Peyer's patch (tissue), 4 donors: ENCODE results near the gene ABHD6. TPM values are rescaled to one million over a fixed set of nuclear protein-coding genes. Genes with fewer than 3 reads are reported as not detected.
"Not testable (repeated sequence)": the region's sequence is repeated elsewhere in the genome, so short reads cannot be mapped to it uniquely, and the experiment has no call there.

Experiments
- DNase-seq, 3 donors: peaks; one replicate each; pipeline ENCODE4 v3.0.0-alpha.2; 2017 to 2019
- H3K27ac ChIP-seq, 4 donors: fragments of 200-600 bp; sonication (generic); one replicate each; pipeline ENCODE4 v1.5.1; 2016 to 2019
- H3K27me3 ChIP-seq, 2 donors: fragments of 200-600 bp; sonication (generic); one replicate each; pipeline ENCODE4 v1.5.1; 2019
- H3K36me3 ChIP-seq, 3 donors: fragments of 200-600 bp; sonication (generic); one replicate each; pipeline ENCODE4 v1.5.1; 2016 to 2019
- H3K4me1 ChIP-seq, 4 donors: fragments of 200-600 bp; sonication (generic); one replicate each; pipeline ENCODE4 v1.5.1; 2016 to 2019
- H3K4me3 ChIP-seq, 4 donors: fragments of 200-600 bp; sonication (generic); 1 replicate in 3 of 4; 2 replicates in 1 of 4; pipeline ENCODE4 v1.5.1; 2016 to 2019; ENCODE audit warnings: mild to moderate bottlenecking in 1 of 4
- H3K9me3 ChIP-seq, 4 donors: fragments of 200-600 bp; sonication (generic); one replicate each; pipeline ENCODE4 v1.5.1; 2016 to 2019; ENCODE audit warnings: mild to moderate bottlenecking in 1 of 4
- CTCF ChIP-seq, 6 experiments: fragments of 450-650 bp in 4 of 6; fragments of 200-600 bp in 2 of 6; sonication (generic) in 1 of 6; IDR thresholded peaks; one replicate each; pipeline ENCODE4 v1.5.1; 2017 to 2019; ENCODE audit warnings: antibody characterized with exemption in 6 of 6, mild to moderate bottlenecking in 3 of 6, moderate library complexity in 1 of 6
- POLR2A ChIP-seq, 2 donors: fragments of 450-650 bp; IDR thresholded peaks; one replicate each; pipeline ENCODE4 v1.5.1; 2017; ENCODE audit warnings: antibody characterized with exemption in 2 of 2, mild to moderate bottlenecking in 2 of 2, moderate library complexity in 2 of 2
- total RNA-seq, 4 donors: library from RNA; depleted of rRNA; stranded (reverse); fragments of >200 nt; gene quantifications; one replicate each; pipeline ENCODE4 v1.1.0, GENCODE V29; 2016

Gene ABHD6
- total RNA-seq, 4 donors from 2014 or later = 9.1 to 97.6 (median 55.7) TPM

GRCh38 chr3:58238830-58239229, 1.2 kb downstream of the ABHD6 start:
- Histone ChIP-seq H3K4me3 (peak overlapping the region; percentile 86 to 98 (median 90)), H3K27ac (peak overlapping the region in 1 of 4 donors; percentile 96)

GRCh38 chr3:58241306-58242044, 3.9 kb downstream of the ABHD6 start:
- Histone ChIP-seq H3K36me3 (no peaks in the 10 kb centered on the region), H3K4me3 (no peak overlapping the region), H3K27ac (peak overlapping the region in 1 of 4 donors; percentile 61), H3K27me3 (no peaks in the 10 kb centered on the region), H3K9me3 (no peaks in the 10 kb centered on the region), H3K4me1 (peaks cover 0 to 46% (median 4%) of the 10 kb centered on the region in 4 donors)
- TF ChIP-seq CTCF (IDR thresholded peaks at IDR 0.05) (no peak), POLR2A (IDR thresholded peaks at IDR 0.05) (no peak)
- DNase-seq = no peak

More at GRCh38 chr3:58238830-58239229, 1.2 kb downstream of the ABHD6 start:
- peaks cover 0 to 35% (median 4%) of the 10 kb centered on the region in 4 donors for H3K4me1 ChIP-seq
- DNase-seq = no peak
- H3K9me3 ChIP-seq = no peaks in the 10 kb centered on the region
- H3K27me3 ChIP-seq = no peaks in the 10 kb centered on the region
- H3K36me3 ChIP-seq = no peaks in the 10 kb centered on the region
- TF ChIP-seq POLR2A (IDR thresholded peaks at IDR 0.05) (no peak), CTCF (IDR thresholded peaks at IDR 0.05) (no peak)

GRCh38 chr3:58242340-58242739, 4.7 kb downstream of the ABHD6 start:
- H3K9me3 ChIP-seq = no peaks in the 10 kb centered on the region
- no peak for TF ChIP-seq POLR2A (IDR thresholded peaks at IDR 0.05)
- DNase-seq = no peak
- H3K4me3 ChIP-seq = no peak overlapping the region
- H3K36me3 ChIP-seq = no peaks in the 10 kb centered on the region
- no peaks in the 10 kb centered on the region for H3K27me3 ChIP-seq
- H3K4me1 ChIP-seq = peaks cover 0 to 42% (median 2%) of the 10 kb centered on the region in 4 donors
- H3K27ac ChIP-seq = peak overlapping the region in 1 of 4 donors; percentile 61

GRCh38 chr3:58242860-58243259, 5.3 kb downstream of the ABHD6 start:
- not testable (repeated sequence) for H3K27me3 ChIP-seq, H3K4me3 ChIP-seq, DNase-seq, H3K9me3 ChIP-seq, H3K36me3 ChIP-seq, H3K27ac ChIP-seq
- peaks cover 0 to 42% (median 2%) of the 10 kb centered on the region in 4 donors for H3K4me1 ChIP-seq

- TF ChIP-seq POLR2A (IDR thresholded peaks at IDR 0.05) (no peak), CTCF (IDR thresholded peaks at IDR 0.05) (no peak)
- no peaks in the 10 kb centered on the region for H3K9me3 ChIP-seq
- no peaks in the 10 kb centered on the region for H3K27me3 ChIP-seq
- no peak overlapping the region for H3K27ac ChIP-seq
- H3K4me1 ChIP-seq = peaks cover 0 to 36% (median 2%) of the 10 kb centered on the region in 4 donors
- DNase-seq = no peak
- no peak overlapping the region for H3K4me3 ChIP-seq
- no peaks in the 10 kb centered on the region for H3K36me3 ChIP-seq
Measured at GRCh38 chr3:58243976-58244585, 6.5 kb downstream of the ABHD6 start.

- peaks cover 0 to 27% (median 2%) of the 10 kb centered on the region in 4 donors for H3K4me1 ChIP-seq
- TF ChIP-seq CTCF (IDR thresholded peaks at IDR 0.05) (no peak), POLR2A (IDR thresholded peaks at IDR 0.05) (no peak)
- H3K9me3 ChIP-seq = no peaks in the 10 kb centered on the region
- DNase-seq = no peak
- no peaks in the 10 kb centered on the region for H3K36me3 ChIP-seq
- H3K4me3 ChIP-seq = no peak overlapping the region
- H3K27ac ChIP-seq = peak overlapping the region in 3 of 4 donors; percentile 11 to 66 (median 42)
- H3K27me3 ChIP-seq = no peaks in the 10 kb centered on the region
Measured at GRCh38 chr3:58246148-58247047, 8.8 kb downstream of the ABHD6 start.
